CD4-positive, alpha-beta T cell treated with Interleukin-4 for 1 hour (primary cell): Measurements from ENCODE around the gene CCDC88C.

Source experiments
- DNase-seq, 2 donors: peaks; one replicate each; pipeline ENCODE4 v3.0.0-alpha.2; 2020 to 2022

CCDC88C gene

DNA sequence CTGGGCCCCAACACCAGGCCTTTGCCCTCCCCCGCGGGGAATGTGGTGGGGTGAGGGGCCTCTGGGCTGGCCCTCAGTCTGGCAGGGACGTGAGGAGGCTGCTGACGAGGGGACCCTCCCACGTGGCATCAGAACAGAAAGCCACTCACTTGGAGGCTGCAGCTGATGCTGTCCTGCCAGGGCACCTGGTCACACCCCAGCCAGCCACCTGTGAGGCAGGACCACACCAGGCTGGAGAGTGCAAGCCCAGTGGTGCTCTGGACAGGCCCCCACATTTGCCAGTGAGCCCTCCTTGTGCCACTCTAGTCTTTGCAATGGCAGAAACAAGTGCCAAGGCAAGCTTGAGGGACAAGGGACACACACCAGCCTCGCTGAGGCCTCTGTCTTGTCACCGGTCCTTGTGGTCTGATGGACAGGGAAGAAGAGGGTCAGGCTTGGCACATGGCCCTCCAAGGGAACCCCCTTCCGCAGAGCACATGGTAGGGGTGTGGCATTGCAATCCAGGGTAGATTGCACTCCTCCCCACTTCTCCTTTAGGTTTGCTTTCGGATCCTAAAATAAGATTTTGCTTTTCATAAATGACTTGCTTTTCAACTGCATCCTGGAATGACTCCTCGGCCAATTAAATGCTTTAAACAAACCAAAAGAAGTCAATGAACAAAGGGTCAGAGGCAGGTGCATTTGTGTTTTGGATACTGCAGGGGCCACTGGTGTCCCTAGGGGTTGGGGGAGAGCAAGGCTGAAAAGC is 53.7 kb downstream of the CCDC88C start:
- peak in 1 of 2 donors; percentile 73 for DNase-seq

DNA sequence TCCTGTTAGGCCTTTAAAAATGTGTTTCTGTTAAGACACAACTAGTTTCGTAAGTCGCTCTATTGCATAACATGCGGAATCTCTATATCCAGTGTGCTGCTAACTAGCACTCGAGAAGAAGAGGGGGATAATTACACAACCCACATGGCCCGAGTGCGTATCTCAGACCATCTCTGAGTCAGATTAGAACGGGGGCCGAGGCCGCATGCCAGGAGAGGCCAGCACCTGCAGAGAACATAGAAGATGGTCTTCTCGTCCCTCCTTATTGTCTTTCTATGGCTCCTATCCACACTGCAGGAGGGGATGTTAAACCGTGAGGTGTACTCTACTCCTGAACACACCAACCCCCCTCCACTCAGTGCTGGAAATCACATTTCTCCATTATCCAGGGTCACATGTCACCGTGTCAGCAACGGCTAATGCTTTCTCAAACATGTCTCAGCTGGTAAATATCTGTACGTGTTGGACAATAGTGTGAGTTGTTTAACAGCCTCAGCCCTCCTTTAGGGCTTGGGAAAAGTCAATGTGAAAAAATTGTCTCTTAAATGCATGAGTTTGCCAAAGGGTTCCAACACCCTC is 56.3 kb downstream of the CCDC88C start:
- peak in 1 of 2 donors; percentile 47 for DNase-seq

DNA sequence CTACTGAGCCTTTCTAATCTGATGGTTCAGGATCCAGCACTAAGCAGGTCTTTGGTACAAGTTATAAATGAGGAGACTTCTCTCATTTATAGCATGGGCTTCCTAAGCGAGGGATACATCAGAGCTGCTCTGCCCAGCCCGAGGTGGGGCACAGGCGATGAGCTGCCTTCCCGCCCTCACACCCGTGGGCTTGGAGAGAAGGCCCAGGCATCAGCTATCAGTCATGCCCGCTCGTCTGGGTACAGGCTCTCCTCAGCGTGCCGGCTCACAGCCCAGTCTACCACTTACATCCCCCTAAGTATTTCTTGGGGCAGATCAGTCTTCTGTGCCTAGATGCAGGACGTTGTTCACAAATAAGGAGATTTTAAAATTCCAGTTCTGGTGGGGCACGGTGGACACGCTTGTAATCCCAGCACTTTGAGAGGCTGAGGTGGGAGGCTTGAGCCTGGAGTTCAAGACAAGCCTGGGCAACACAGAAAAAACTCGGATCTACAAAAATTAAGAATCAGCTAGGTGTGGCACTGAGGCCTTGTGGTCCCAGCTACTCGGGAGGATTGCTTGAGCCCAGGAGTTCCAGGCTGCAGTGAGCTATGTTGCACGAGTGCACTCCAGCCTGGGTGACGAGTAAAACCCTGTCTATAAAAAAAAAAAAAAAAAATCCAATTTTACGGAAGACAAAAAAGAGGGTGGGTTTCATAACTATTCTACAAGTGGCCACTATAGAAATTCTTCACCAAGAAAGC is 57.0 kb downstream of the CCDC88C start:
- DNase-seq, result no peak

DNA sequence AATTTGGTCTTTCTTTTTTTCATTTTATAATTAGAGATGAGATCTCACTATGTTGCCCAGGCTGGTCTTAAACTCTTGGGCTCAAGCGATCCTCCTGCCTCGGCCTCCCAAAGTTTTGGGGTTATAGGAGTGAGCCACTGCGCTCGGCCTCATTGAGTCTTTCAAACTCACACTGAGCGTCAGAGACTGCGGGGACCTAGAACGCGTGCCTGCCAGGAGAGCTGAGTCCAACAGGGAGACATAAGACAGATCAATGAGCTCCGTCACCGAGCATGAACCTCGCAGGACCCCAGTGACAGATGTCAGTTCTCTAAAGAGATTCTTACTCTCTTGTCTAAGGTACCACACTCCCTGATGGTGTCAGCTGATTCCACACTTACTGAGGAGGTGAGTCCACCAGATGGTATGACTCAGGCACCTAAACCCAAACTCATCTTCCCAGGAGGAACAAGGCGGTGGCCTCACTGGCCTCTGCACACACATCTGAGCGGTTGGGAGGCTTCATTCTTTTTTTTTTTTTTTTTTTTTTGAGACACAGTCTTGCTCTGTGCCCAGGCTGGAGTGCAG is 58.9 kb downstream of the CCDC88C start:
- no peak for DNase-seq

DNA sequence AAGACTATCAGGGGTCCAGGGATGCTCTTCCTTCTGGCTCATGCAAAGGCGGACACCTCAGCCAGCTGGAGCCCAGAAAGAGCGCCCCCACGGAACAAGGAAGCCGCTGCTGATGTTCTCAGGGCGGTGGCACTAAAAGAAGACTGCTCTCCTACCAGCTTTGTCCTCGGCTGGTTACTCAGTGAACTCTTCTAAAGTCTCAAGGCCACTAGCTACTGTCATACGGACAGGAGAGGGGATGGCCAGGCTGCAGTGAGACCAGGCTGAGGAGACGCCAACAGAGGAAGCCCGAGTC is 59.6 kb downstream of the CCDC88C start:
- no peak for DNase-seq

DNA sequence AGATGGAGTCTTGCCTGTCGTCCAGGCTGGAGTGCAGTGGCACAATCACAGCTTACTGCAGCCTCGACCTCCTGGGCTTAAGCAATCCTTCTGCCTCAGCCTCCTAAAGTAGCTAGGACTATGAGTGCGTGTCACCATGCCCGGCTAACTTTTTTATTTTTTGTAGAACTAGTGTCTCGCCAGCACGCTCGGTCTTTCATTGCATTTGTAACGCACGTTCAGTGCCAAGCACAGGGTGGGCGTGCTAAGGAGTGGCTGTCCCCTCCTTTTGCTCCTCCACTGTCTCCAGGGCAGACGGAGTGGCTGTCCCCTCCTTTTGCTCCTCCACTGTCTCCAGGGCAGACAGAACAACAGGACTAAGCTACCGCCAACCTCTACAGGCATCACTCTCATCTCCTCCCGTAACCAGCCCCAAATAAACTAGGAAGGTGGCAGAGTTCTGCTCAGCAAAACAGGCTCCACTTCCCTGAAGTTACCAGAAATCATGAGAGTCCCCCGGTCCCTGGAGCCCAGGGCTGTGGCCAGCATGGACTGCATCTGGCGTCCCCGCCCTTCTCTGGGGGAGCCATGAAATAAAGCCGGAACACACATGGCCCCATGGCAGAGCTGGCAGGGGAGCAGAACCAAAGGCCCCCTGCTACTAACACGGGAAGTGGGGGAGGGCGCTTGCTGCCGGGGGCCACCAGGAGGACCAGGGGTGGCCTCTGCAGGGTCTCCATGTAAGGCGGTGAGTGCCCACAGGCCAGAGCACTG is 60.2 kb downstream of the CCDC88C start:
- no peak for DNase-seq

DNA sequence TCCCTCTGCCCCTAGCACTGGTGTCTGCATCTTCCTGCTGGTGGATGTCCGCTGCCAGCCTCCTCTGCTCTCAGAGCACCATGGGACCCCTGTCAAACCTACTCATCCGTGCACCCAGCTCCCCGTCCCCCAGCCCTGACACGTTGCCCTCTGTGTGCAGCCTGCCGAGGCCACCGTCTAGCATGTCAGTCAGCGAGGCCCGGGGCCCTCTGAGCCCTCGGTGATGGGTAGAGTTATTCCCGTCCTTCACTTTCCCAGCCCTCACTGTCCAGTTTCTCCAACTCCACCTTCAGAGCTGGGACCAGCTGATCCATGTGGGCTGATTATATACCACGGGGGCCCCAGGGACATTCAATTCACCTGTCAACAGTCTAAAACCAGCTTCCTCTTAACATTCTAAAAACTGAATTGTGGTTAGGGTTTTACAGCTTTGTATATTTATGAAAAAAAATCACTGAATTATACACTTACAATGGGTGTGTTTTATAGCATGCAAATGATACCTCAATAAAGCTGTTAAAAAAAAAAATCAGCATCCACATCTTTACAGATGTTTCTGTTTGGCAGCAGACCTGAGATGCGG is 61.3 kb downstream of the CCDC88C start:
- DNase-seq, result no peak

DNA sequence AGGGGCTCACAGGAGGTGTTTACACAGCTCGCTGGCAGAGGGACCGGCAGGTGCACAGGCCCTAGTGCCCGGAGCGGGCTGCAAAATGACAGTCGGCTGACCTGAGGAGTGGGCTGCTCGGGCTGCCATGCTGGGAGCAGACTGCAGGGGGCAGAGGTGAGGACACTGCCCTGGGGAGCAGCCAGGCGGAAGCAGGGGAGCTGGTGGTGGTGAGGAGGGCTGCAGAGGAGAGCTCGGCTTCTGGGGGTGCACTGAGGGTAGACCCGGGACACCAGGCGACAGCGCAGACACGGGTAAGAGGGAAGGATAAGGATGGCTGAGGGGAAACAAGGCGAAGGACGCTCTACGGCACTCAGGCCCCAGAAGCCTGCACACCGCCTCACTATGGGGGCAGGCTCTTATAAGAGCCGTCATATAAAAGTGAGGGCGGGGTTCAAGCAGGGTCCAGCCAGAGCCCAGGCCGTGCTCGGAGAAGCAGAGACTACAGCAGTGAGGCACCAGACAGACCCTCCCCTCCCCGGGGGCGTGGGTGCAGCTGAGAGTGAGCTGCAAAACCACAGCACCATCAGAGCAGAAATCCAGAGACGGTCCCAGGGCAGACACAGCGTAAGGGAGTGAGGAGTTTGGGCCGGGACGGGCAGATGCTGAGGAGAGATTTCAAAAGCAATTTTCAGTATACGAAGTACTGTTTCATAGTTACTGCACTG is 62.5 kb downstream of the CCDC88C start:
- DNase-seq, result no peak

DNA sequence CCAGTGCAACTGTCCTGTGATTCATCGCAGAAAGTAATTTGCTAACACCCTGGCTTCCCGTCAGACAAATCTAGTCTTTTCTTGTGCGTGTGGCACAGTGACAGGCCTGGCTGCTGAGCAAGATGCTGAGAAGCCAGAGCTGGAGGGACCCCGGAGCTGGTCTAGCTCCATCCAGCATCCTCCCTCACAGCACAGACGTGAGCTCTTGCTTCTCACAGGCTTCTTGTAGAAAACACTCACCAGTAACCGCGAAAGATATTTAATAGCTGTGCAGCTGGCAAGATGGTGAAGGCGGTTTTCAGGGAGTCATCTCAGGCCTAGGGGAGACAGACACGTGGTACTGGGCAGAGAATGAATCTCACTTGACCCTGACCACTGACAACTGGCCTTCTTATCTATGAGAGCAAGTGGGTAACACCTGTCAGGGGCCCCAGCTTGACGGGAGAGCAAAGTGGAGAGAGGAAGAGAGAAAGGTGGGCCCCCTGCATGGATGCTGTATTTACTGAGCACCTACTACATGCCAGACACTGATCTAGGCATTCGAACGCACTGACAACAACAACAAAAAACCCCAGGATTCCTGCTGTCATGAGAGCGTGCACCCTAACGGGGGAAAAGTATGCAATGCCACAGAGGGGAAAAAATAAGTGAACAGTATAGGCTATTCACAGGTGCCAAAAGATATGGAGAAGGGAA is 63.3 kb downstream of the CCDC88C start:
- no peak for DNase-seq

DNA sequence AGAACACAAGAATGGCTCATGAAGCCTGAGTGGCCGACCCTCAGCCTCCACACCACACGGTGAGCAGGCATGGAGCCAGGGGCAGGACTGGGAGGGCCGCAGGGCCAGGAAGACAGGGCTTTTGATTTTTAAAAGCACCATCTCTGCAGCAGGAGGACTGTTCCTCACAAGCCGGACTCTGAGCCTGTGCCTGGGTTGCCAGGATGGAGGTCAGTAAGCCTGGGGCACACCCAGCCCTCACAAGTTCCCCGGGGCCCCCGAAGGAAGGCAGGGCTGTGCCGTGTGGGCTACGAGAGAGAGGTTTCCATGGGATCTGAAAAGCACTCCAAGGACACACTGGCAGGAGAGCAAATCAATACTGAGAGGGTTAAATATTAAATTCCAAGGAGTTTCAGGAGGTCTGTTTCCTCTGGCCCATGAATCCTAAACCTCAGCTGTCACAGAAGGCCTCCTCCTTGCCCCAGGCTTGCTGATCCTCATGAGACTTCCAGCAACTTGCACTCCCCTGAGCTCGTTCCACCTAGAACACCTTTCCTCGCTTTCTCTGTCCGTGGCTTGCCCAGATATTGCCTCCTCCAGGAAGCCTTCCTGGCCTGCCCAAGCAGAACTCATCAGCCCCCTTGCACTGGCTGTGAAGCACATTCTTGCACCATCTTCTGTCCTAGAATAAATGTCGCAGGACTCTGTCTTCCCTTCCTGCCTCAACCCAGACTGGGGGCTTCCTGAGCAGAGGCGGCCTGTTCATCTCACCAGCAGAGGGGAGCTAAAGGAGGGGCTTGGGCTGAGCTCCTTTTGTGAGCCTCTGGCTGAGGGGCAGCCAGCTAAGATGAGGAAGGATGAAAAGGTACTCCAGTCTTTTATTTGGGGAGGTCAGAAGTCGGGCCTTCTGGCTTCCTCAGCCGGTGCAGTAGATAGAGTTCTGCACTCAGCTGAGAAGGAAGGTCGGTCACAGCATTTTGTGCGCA is 64.6 kb downstream of the CCDC88C start:
- no peak for DNase-seq

DNA sequence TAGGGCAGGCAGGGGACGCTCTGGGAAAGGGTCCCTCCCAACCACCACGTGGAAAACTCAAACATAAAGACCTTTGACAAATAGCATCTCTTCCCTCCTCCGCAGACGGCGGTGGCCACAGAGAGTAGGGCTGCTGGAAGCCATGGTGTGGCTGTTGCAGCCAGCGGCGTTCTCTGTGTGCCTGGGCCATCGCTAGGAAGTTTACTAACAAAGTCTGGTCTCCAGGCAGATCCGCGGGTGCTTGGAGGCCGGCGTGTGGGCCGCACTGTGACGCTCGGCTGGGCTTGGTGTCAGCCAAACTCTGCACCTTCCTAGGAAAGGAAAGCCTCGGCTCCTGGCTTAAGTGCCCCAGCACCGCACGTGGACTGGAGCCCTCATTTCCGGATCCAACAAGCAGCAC is 65.6 kb downstream of the CCDC88C start:
- DNase-seq, result no peak

DNA sequence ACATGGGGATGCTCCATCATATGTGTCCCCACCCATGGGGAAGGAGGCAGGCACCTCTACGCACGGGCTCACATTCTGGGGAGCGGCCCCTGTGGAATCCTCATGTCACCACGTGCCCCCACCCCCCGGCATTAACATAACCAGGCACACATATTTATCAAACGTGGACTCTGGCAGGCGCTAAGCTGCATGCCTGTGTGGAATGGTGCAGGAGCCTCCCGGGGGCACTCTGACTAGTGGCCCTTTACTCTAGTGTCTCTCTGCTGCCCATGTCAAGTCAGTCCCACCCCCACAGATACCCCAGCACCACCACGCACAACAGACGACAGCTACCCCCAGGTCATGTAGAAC is 66.1 kb downstream of the CCDC88C start:
- no peak for DNase-seq

DNA sequence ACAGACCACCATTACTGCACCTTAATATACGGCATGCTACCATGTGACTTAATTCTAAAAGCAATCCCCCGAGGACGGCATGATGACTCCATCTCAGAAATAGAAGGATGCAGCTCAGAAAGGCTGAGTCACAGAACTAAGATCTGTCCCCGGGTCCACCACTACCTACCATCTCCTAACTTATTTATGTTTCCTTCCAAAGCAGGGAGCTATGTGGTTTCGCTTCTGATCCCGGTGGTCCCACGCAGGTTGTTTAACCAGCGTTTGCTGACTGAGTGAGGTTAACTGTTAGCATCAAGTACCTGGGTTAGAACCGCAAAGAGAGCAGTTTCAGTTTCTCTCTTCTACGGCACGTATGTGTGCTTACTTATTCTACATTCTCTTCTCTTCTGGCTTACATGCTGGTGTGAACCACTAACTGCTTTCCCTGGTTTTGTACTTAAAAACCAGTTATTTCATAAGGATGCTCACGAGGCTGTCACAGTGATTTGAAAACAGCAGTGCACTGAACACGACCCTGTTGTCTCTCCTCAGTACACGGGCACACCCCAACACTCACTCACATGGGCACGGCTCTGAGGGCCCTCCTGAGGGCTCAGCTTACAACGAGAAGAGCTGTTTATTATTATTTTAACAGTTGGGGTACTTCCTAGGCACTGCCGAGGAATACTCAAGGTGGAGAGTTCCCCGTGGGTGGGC is 66.7 kb downstream of the CCDC88C start:
- peak in 1 of 2 donors; percentile 77 for DNase-seq

DNA sequence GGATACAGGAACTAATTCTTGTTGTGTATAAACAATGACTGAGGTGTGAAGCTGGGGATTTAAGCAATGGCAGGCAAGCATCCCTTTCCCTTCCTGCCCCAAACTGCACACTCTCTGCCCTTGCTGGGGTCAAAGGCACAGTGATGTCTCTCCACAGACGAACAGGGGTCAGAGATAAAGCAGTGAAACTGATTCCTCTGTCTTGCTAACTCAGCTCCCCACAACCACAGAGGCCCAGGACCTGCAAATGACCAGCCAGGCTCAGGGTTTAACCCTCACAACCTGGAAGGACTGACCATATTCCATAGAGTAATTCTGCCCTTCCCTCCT is 67.2 kb downstream of the CCDC88C start:
- no peak for DNase-seq

DNA sequence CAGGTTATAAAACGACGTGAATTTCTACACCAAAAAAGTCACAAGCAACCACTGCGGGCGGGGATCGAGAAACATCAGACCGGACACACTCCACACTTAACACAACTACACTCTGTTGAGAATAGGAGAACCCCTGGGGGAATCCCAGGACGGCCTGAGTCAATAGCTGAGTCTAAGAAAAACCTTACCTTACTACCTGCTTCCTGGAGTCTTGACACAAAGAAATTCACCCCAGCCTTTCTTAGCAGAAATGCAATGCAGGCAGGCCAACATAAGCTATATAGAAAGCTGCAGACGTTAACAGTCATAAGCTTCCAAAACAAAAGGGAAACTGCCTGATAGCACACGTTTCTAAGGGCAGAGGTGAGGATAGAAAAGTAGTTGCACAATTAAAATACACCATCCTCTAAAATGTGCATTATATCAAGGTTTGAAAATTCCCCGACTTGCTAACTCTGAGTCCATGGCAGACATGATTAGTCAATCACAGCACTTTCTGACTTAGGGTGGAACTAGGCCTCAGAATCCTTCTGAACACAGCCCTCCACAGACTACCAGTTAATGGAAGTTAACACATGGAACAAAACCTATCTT is 68.0 kb downstream of the CCDC88C start:
- peak; percentile 67 to 85 for DNase-seq

DNA sequence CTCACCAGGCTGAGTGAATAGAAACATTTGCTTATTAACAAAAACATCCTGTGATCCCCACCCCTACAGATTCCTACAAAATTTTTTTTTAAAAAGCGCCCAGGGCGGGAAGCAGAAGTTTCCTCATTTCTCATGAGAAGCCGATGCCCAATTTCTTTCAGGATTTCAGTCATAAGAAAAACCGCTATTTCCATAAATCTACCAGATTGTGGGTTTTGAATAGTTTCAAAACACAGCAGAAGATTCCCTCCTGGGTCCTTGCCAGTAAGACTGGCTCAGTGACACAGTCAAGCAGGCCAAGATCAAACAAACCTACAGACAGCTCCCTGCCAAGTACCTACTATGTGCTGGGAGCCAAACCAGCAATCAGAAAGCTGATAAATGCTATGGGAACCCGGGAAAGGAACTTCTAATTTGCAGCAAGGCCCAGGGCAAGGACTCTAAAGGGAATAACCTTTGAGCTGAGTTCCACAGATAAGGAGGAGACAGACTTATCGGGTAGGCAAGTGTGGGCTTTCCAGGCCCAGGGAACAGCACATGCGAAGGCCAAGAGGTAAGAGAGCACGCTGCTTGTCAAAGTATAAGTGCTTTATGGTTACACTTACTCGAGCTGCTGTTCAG is 68.7 kb downstream of the CCDC88C start:
- no peak for DNase-seq

DNA sequence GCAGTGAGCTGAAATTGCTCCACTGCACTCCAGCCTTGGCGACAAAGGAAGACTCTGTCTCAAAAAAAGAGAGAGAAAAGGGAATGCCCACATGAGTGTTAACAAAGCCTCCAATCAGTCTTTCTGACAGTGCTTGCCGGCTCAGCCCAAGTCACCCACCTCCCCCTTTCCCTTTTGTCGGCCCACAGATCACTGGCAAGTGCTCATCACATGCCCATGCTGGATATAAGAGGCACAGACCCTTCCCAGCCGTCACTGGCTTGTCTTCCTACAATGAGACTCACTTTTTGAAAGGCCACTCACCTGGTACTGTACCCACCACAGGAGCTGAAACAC is 70.8 kb downstream of the CCDC88C start:
- no peak for DNase-seq

DNA sequence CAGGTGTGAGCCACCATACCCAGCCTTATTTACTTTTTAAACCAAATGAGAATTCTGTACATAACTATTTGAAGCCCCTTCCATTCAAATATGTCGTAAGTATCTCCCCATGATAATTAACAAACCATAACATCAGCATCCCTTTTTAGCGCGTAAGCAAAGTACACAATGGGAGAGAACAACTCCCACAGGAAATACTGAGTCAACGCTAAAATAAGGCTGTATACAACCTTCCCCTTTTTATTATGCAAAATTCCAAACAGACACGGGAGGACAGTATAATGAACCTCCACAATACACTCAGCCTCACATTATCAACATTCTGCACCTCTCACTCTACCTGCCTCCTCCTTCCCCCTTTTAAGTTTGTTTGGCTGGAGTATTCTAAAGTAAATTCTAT is 73.5 kb downstream of the CCDC88C start:
- no peak for DNase-seq

DNA sequence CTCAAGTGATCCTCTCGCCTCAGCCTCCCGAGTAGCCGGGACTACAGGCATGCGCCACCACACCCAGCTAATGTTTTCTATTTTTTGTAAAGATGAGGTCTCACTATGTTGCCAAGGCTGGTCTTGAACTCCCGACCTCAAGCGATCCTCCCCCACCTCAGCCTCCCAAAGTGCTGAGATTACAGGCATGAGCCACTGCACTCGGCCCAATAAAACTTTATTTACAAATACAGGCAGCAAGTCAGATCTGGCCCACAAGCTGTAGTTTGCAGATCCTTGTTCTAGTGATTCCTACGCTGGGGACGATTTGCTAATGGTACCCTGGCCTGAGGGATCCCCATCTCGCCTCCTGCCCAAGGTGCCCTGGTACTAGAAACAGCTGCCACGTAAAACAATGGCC is 74.6 kb downstream of the CCDC88C start:
- no peak for DNase-seq
